Stomach (tissue), 9 donors: ENCODE measurements around the gene GSTA5. TPM values are rescaled to one million over a fixed set of nuclear protein-coding genes. Genes with fewer than 3 reads are reported as not detected.

ENCODE experiments used
- DNase-seq, 2 donors: peaks; one replicate each; pipeline versions ENCODE4 v3.0.0 to v3.0.0-alpha.2; 2013 to 2019
- H3K27ac ChIP-seq, 5 donors: fragments of 200-600 bp in 4 of 5; sonication (generic) in 4 of 5; one replicate each; pipeline ENCODE4 v1.5.1; 2013 to 2019; ENCODE audit warnings: mild to moderate bottlenecking in 1 of 5, moderate library complexity in 1 of 5
- H3K27me3 ChIP-seq, 3 donors: fragments of 200-600 bp; sonication (generic); one replicate each; pipeline ENCODE4 v1.5.1; 2017 to 2019; ENCODE audit warnings: mixed run types in 1 of 3
- H3K36me3 ChIP-seq, 4 donors: fragments of 200-600 bp; sonication (generic); 1 replicate in 3 of 4; 2 replicates in 1 of 4; pipeline ENCODE4 v1.5.1; 2016 to 2019
- H3K4me1 ChIP-seq, 4 donors: fragments of 200-600 bp; sonication (generic); one replicate each; pipeline ENCODE4 v1.5.1; 2016 to 2019
- H3K4me3 ChIP-seq, 4 donors: fragments of 200-600 bp; sonication (generic) in 3 of 4; one replicate each; pipeline ENCODE4 v1.5.1; 2016 to 2019; ENCODE audit warnings: mild to moderate bottlenecking in 1 of 4
- H3K9me3 ChIP-seq, 4 donors: fragments of 200-600 bp; sonication (generic); one replicate each; pipeline ENCODE4 v1.5.1; 2016 to 2019
- EP300 ChIP-seq: sonication (generic); formaldehyde crosslinking; IDR thresholded peaks from one replicate; pipeline ENCODE4 v1.6.1; 2017; ENCODE audit warnings: antibody characterized with exemption
- POLR2A ChIP-seq, 4 donors: fragments of 450-650 bp; IDR thresholded peaks; one replicate each; pipeline ENCODE4 v1.6.1; 2016; ENCODE audit warnings: antibody characterized with exemption in 4 of 4, control low read depth in 2 of 4, mild to moderate bottlenecking in 1 of 4, moderate library complexity in 1 of 4
- POLR2AphosphoS5 ChIP-seq, 3 donors: sonication (generic); formaldehyde crosslinking; IDR thresholded peaks; one replicate each; pipeline ENCODE4 v1.6.1; 2016; ENCODE audit warnings: antibody characterized with exemption in 3 of 3
- WGBS, 5 donors: extraction: QIAGEN DNeasy Blood & Tissue Kit in 3 of 5; methylation state at CpG; one replicate each; pipeline versions ENCODE4 v1.1.5 to v1.1.7; 2013 to 2018; 5-methylcytosine and 5-hydroxymethylcytosine counted together
- intact Hi-C: fragments of 100-400 bp; cut with DNase I; formaldehyde crosslinking; loops from one replicate; pipeline ENCODE4 v1.15.1; 2023; ENCODE audit warnings: low total_unique reads
- polyA plus RNA-seq, 3 donors: library from polyadenylated mRNA; stranded (reverse); fragments of 200-250 nt; gene quantifications; one replicate each; pipeline ENCODE4 v1.2.3, GENCODE V29; 2013
- total RNA-seq, 5 donors: library from RNA; depleted of rRNA; stranded (reverse); fragments of >200 nt; gene quantifications; one replicate each; pipeline versions ENCODE4 v1.1.0 to v1.2.3, GENCODE V29; 2014 to 2016
- TF ChIP-seq, protein P1 (sequence below), 7 experiments: fragments of 450-650 bp in 4 of 7; fragments of 200-600 bp in 3 of 7; sonication (generic) in 3 of 7; IDR thresholded peaks; one replicate each; pipeline ENCODE4 v1.5.1; 2016 to 2019; ENCODE audit warnings: antibody characterized with exemption in 7 of 7, control low read depth in 2 of 7, mild to moderate bottlenecking in 1 of 7
- donor health status: healthy with polysubstance abuse.
- donor health status: Bipolar disorder and iron deficiency.
- donor health status: healthy.

Gene GSTA5
- total and polyA plus RNA-seq, 8 donors: not detected

DNA sequence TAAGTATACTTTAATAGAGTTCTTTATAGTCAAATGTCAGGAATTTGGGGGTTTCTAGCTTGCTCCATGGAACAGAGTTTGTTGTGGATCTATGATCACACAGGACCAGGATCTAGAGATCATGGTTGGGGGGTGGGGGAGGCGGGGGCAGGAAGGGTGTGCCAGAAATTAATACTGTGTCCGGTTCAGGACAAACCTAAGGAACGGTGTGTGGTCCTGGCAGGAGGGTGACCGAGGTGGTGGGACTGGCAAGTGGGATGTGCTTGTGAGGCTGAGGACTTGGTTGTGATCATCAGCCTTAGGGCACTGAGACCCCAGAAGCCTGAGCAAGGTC is 41.0 kb upstream of the GSTA5 start:
- Histone ChIP-seq H3K27me3 (no peaks in the 10 kb centered on the region), H3K36me3 (no peaks in the 10 kb centered on the region), H3K4me1 (peaks cover 0 to 7% (median 3%) of the 10 kb centered on the region in 4 donors), H3K4me3 (peak overlapping the region; percentile 43 to 59 (median 54)), H3K27ac (peak overlapping the region in 3 of 5 donors; percentile 75 to 83 (median 76)), H3K9me3 (no peaks in the 10 kb centered on the region)
- WGBS, 5 donors: 28 to 38% (median 37%) methylated on average over 4 of the region's 4 CpGs
- intact Hi-C loops: no loop called here
- peak in 1 of 2 donors; percentile 11 for DNase-seq
- TF ChIP-seq EP300: no peak

DNA sequence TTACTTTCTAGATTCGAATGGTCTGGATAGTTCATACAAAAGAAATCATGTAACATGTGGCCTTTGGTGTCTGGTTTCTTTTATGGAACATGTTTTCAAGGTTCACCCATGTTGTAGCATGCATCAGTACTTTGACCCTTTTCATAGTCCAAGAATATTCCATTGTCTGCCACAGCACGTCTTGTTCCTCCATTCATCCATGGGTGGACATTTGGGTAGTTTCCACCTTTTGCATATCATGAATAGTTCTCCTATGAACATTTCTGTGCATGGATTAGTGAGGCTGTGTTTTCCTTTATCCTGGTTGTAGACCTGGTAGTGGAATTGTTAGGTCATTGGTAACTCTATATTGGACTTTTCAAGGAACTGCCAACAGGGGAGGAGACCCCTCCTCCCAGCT is 37.2 kb upstream of the GSTA5 start:
- intact Hi-C loops: no loop called here

DNA sequence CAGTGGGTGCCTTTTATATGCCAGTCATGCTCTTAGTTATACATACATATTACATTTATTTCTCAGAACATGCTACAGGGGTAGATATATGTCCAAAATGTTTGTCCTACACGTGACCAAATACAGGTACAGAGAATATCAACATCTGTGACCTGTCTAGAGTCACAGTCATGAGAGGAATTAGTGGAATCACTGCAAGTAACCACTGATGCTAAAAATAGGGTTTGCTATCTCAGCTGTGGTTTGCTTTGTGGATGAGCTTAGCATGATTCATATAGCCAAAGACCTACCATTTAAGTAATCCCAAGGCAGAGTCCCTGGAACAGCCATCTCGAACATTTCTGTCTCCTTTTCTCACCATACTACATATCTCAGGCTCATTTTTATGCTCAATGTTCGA is 36.6 kb upstream of the GSTA5 start:
- intact Hi-C loops: no loop called here
- TF ChIP-seq EP300 (no peak), POLR2AphosphoS5 (IDR thresholded peaks at IDR 0.05) (no peak), POLR2A (IDR thresholded peaks at IDR 0.05) (no peak)
- TF ChIP-seq, protein P1, sequence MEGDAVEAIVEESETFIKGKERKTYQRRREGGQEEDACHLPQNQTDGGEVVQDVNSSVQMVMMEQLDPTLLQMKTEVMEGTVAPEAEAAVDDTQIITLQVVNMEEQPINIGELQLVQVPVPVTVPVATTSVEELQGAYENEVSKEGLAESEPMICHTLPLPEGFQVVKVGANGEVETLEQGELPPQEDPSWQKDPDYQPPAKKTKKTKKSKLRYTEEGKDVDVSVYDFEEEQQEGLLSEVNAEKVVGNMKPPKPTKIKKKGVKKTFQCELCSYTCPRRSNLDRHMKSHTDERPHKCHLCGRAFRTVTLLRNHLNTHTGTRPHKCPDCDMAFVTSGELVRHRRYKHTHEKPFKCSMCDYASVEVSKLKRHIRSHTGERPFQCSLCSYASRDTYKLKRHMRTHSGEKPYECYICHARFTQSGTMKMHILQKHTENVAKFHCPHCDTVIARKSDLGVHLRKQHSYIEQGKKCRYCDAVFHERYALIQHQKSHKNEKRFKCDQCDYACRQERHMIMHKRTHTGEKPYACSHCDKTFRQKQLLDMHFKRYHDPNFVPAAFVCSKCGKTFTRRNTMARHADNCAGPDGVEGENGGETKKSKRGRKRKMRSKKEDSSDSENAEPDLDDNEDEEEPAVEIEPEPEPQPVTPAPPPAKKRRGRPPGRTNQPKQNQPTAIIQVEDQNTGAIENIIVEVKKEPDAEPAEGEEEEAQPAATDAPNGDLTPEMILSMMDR (IDR thresholded peaks at IDR 0.05): no peak
- Histone ChIP-seq H3K4me3 (no peak overlapping the region), H3K27ac (no peak overlapping the region), H3K4me1 (peaks cover 0 to 7% (median 3%) of the 10 kb centered on the region in 4 donors), H3K36me3 (no peaks in the 10 kb centered on the region), H3K9me3 (no peaks in the 10 kb centered on the region), H3K27me3 (no peaks in the 10 kb centered on the region)
- 62 to 81% (median 67%) methylated on average over 3 of the region's 3 CpGs for WGBS, 5 donors
- no peak for DNase-seq

More for the DNA sequence above, 37.2 kb upstream of the GSTA5 start:
- no peak for TF ChIP-seq POLR2A (IDR thresholded peaks at IDR 0.05)
- TF ChIP-seq POLR2AphosphoS5 (IDR thresholded peaks at IDR 0.05): no peak
- TF ChIP-seq, protein P1 (IDR thresholded peaks at IDR 0.05): no peak
- TF ChIP-seq EP300: no peak
- H3K27ac ChIP-seq: no peak overlapping the region
- no peaks in the 10 kb centered on the region for H3K36me3 ChIP-seq
- no peak for DNase-seq
- WGBS, 5 donors: 73 to 88% (median 81%) methylated on average over 2 of the region's 2 CpGs
- H3K9me3 ChIP-seq: no peaks in the 10 kb centered on the region
- H3K4me1 ChIP-seq: peaks cover 0 to 7% (median 3%) of the 10 kb centered on the region in 4 donors
- no peak overlapping the region for H3K4me3 ChIP-seq
- no peaks in the 10 kb centered on the region for H3K27me3 ChIP-seq

DNA sequence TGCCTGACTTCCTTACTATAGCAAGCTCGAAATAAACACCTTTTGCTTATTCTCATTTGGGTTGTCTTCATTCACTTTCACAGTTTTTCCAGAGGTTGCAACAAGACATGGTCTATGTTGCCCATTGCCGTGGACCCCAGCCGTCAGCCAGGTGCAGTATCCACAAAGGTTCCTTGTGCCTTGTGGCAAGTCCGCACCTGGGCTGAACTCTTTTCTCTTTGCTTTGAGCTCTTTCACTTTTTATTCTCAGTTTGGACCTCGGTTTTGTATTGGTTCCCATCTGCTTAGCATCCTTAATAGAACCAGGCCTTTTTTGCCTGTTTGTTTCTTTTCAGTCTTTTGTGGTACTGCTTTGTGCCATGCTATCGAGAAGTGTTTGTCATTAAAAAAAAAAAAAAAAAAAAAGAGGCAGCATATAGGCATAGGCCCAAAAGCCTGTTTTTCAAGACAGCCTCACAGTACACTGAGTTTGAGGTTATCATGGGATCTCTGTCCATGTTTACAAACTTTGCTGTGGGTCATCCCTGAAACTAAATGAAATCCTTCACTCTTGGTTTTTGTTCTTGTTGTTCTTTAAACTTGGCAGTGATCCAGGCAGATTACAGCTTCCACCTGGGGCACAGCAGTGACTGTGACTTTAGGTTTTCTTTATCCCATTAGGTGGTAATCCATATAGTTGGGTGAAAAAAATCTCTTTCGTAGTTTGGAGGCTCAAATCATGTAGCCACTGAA is 35.6 kb upstream of the GSTA5 start:
- intact Hi-C loops: no loop called here
- no peak overlapping the region for H3K27ac ChIP-seq
- whole genome bisulfite sequencing, 5 donors: 57 to 75% (median 65%) methylated on average over 7 of the region's 7 CpGs
- H3K27me3 ChIP-seq: no peaks in the 10 kb centered on the region
- H3K4me1 ChIP-seq: no peaks in the 10 kb centered on the region
- H3K36me3 ChIP-seq: no peaks in the 10 kb centered on the region
- TF ChIP-seq POLR2A (IDR thresholded peaks at IDR 0.05) (no peak), EP300 (no peak), POLR2AphosphoS5 (IDR thresholded peaks at IDR 0.05) (no peak)
- TF ChIP-seq, protein P1 (IDR thresholded peaks at IDR 0.05): no peak
- no peak overlapping the region for H3K4me3 ChIP-seq
- no peaks in the 10 kb centered on the region for H3K9me3 ChIP-seq
- DNase-seq: peak in 1 of 2 donors; percentile 67

DNA sequence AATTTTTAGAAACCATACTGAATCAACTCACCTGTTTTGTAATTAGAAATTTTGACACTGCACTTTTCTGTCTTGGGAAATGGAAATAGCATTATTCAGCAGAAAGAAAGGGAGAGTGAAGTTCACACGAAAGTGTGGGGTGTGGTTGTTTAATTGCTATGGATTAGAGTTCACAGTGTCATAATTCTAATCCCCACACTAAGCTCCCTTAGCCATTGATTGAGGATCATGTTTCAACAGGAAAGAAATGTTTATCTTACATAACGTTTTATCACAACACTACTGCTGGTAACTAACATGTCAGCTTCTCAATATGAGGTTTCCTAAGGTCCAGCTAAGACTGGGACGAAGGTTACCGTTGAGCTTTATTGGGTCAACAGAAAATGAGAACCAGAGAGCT is 31.4 kb upstream of the GSTA5 start:
- TF ChIP-seq POLR2A (IDR thresholded peaks at IDR 0.05) (no peak), EP300 (no peak), POLR2AphosphoS5 (IDR thresholded peaks at IDR 0.05) (no peak)
- TF ChIP-seq, protein P1 (IDR thresholded peaks at IDR 0.05): no peak
- Histone ChIP-seq H3K4me3 (no peak overlapping the region), H3K27ac (no peak overlapping the region), H3K4me1 (no peaks in the 10 kb centered on the region), H3K36me3 (no peaks in the 10 kb centered on the region), H3K9me3 (no peaks in the 10 kb centered on the region), H3K27me3 (no peaks in the 10 kb centered on the region)
- intact Hi-C loops: no loop called here
- 31 to 42% (median 39%) methylated on average over 4 of the region's 4 CpGs for whole genome bisulfite sequencing, 5 donors
- peak in 1 of 2 donors; percentile 25 for DNase-seq
